ENCODE results near the gene ADAMTS10.

ADAMTS10 gene

GRCh38 chr19:8629996-8630683, 19.6 kb upstream of the ADAMTS10 start, which contains the start of gene NFILZ:
TSS of gene NFILZ (plus strand) at chr19:8630633. CDS start at chr19:8676766, 46,133 bp downstream.
- no peak for DNase-seq
- Histone ChIP-seq H3K27me3 (replicated peaks; ENCODE audit: insufficient read depth, low read length) (peaks cover 33% of the 10 kb centered on the region), H2AFZ (ENCODE audit: low read length) (no peak within 1 kb of the TSS), H3K4me3 (ENCODE audit: low read length) (no peak within 1 kb of the TSS), H4K20me1 (ENCODE audit: insufficient read depth, low read length) (no peaks in the 10 kb centered on the region), H3K4me2 (ENCODE audit: low read depth, low read length) (no peak within 1 kb of the TSS), H3K4me1 (ENCODE audit: low read length) (no peaks in the 10 kb centered on the region), H3K36me3 (replicated peaks; ENCODE audit: insufficient read depth, low read length) (no peaks in the 10 kb centered on the region), H3K9me3 (replicated peaks; ENCODE audit: insufficient read depth, low read length) (no peaks in the 10 kb centered on the region), H3K27ac (ENCODE audit: low read length) (no peak within 1 kb of the TSS), H3K9me2 (replicated peaks; ENCODE audit: insufficient read depth, low read length) (no peaks in the 10 kb centered on the region), H3K9ac (ENCODE audit: low read length) (no peak within 1 kb of the TSS), H3K79me2 (ENCODE audit: low read length) (no peaks in the 10 kb centered on the region), H3F3A (ENCODE audit: insufficient read depth, low read length) (no peaks in the 10 kb centered on the region)
- TF ChIP-seq EZH2phosphoT487 (IDR thresholded peaks at IDR 0.05; ENCODE audit: low read length) (no peak), CTCF (IDR thresholded peaks at IDR 0.05; ENCODE audit: low read length) (no peak), EZH2 (optimal IDR thresholded peaks at IDR 0.05; ENCODE audit: low read depth, low read length) (no peak)

- H3K27me3 ChIP-seq (replicated peaks; ENCODE audit: insufficient read depth, low read length): peaks cover 37% of the 10 kb centered on the region
- H3K79me2 ChIP-seq (ENCODE audit: low read length): no peaks in the 10 kb centered on the region
- H3K4me3 ChIP-seq (ENCODE audit: low read length): no peak overlapping the region
- no peak for DNase-seq
- no peak overlapping the region for H3K9ac ChIP-seq (ENCODE audit: low read length)
- H3F3A ChIP-seq (ENCODE audit: insufficient read depth, low read length): no peaks in the 10 kb centered on the region
- H3K9me2 ChIP-seq (replicated peaks; ENCODE audit: insufficient read depth, low read length): no peaks in the 10 kb centered on the region
- H3K36me3 ChIP-seq (replicated peaks; ENCODE audit: insufficient read depth, low read length): no peaks in the 10 kb centered on the region
- H3K4me1 ChIP-seq (ENCODE audit: low read length): no peaks in the 10 kb centered on the region
- no peaks in the 10 kb centered on the region for H3K9me3 ChIP-seq (replicated peaks; ENCODE audit: insufficient read depth, low read length)
- no peak overlapping the region for H2AFZ ChIP-seq (ENCODE audit: low read length)
- TF ChIP-seq CTCF (IDR thresholded peaks at IDR 0.05; ENCODE audit: low read length): no peak
- no peak for TF ChIP-seq EZH2phosphoT487 (IDR thresholded peaks at IDR 0.05; ENCODE audit: low read length)
- TF ChIP-seq EZH2 (optimal IDR thresholded peaks at IDR 0.05; ENCODE audit: low read depth, low read length): no peak
- H3K27ac ChIP-seq (ENCODE audit: low read length): no peak overlapping the region
- H3K4me2 ChIP-seq (ENCODE audit: low read depth, low read length): no peak overlapping the region
- H4K20me1 ChIP-seq (ENCODE audit: insufficient read depth, low read length): no peaks in the 10 kb centered on the region
Measured at GRCh38 chr19:8629184-8629583, 18.7 kb upstream of the ADAMTS10 start.

- H3K9ac ChIP-seq (ENCODE audit: low read length): no peak overlapping the region
- H4K20me1 ChIP-seq (ENCODE audit: insufficient read depth, low read length): no peaks in the 10 kb centered on the region
- H3K79me2 ChIP-seq (ENCODE audit: low read length): no peaks in the 10 kb centered on the region
- H3K9me3 ChIP-seq (replicated peaks; ENCODE audit: insufficient read depth, low read length): no peaks in the 10 kb centered on the region
- H3K36me3 ChIP-seq (replicated peaks; ENCODE audit: insufficient read depth, low read length): no peaks in the 10 kb centered on the region
- no peak overlapping the region for H3K4me2 ChIP-seq (ENCODE audit: low read depth, low read length)
- no peak for DNase-seq
- no peak overlapping the region for H2AFZ ChIP-seq (ENCODE audit: low read length)
- peaks cover 35% of the 10 kb centered on the region for H3K27me3 ChIP-seq (replicated peaks; ENCODE audit: insufficient read depth, low read length)
- no peaks in the 10 kb centered on the region for H3F3A ChIP-seq (ENCODE audit: insufficient read depth, low read length)
- H3K9me2 ChIP-seq (replicated peaks; ENCODE audit: insufficient read depth, low read length): no peaks in the 10 kb centered on the region
- no peak overlapping the region for H3K4me3 ChIP-seq (ENCODE audit: low read length)
- no peaks in the 10 kb centered on the region for H3K4me1 ChIP-seq (ENCODE audit: low read length)
- TF ChIP-seq EZH2 (optimal IDR thresholded peaks at IDR 0.05; ENCODE audit: low read depth, low read length) (no peak), CTCF (IDR thresholded peaks at IDR 0.05; ENCODE audit: low read length) (no peak), EZH2phosphoT487 (IDR thresholded peaks at IDR 0.05; ENCODE audit: low read length) (no peak)
- no peak overlapping the region for H3K27ac ChIP-seq (ENCODE audit: low read length)
Measured at GRCh38 chr19:8626842-8627241, 16.3 kb upstream of the ADAMTS10 start.
